AG04450 (cell line): ENCODE data around the gene RARB. TPM values are rescaled to one million over a fixed set of nuclear protein-coding genes. Genes with fewer than 3 reads are reported as not detected.

Experiments used
- CTCF ChIA-PET: fragments of 300-600, 350-600 bp; formaldehyde crosslinking; extraction: SDS; loops from one replicate; lab custom pipeline; 2022; ENCODE audit warnings: antibody characterized with exemption, inconsistent platforms; lab: Charles Lee
- POLR2A ChIA-PET: fragments of 350-600 bp; formaldehyde crosslinking; extraction: SDS; loops from one replicate; lab custom pipeline; 2021; ENCODE audit warnings: antibody characterized with exemption, inconsistent platforms; lab: Yijun Ruan, JAX
- DNase-seq: peaks from one replicate; pipeline ENCODE4 v3.0.0-alpha.2; 2011; ENCODE audit warnings: low read depth, low spot score
- H3K27ac ChIP-seq: one replicate; pipeline ENCODE4 v1.5.1; 2012; ENCODE audit warnings: low read depth, low read length, control low read depth
- H3K27me3 ChIP-seq: one replicate; pipeline ENCODE4 v1.6.0; 2012; ENCODE audit warnings: low read length; ENCODE audit not compliant: control insufficient read depth, insufficient read depth
- H3K4me3 ChIP-seq: 2 replicates; pipeline ENCODE4 v1.5.1; 2011; ENCODE audit warnings: mild to moderate bottlenecking, low read depth, low read length, control low read depth
- H3K9me3 ChIP-seq: 2 replicates; pipeline ENCODE4 v1.5.1; 2012; ENCODE audit warnings: low read length; ENCODE audit not compliant: control insufficient read depth, insufficient read depth
- polyA plus RNA-seq: library from polyadenylated mRNA; depleted of rRNA; stranded (reverse); fragments of >200 nt; gene quantifications from 2 replicates; pipeline ENCODE4 v1.2.3, GENCODE V29; 2011
- TF ChIP-seq, protein P1 (sequence below): IDR thresholded peaks from 2 replicates; pipeline ENCODE4 v1.5.1; 2011; ENCODE audit warnings: low read depth, low read length, control low read depth, inconsistent platforms

The RARB gene
- polyA plus RNA-seq, 1 experiment, result 0.51 TPM

DNA sequence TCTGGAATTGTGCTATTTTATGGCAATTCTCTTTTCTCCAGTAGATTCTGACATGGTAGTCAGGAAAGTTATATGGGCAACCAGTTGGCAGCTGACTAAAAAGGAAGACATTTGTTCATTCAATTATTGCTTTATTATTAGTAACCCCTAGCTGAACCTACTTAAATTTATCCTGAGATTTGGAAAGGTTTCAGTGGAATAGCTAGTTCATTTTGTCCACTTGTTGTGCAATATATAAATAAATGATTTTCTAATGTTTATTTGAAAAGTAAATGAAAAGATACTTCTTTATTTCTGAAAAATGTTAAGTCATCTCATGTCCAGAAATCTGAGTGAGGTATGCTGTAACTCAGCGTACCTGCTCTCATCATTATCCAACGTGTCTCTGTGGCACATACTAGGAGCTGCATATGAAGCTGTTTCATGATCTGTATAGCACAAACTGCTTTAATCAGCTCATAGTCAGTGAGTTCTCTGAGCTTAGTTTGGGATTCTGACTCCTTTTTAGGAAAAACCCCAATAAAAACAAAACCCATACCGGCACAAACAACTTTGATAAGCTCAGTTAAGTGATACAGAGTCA lies 35.9 kb downstream of the RARB start:
- no peaks in the 10 kb centered on the region for H3K9me3 ChIP-seq
- H3K27me3 ChIP-seq, result no peaks in the 10 kb centered on the region
- H3K4me3 ChIP-seq, result no peak overlapping the region
- TF ChIP-seq, protein P1, sequence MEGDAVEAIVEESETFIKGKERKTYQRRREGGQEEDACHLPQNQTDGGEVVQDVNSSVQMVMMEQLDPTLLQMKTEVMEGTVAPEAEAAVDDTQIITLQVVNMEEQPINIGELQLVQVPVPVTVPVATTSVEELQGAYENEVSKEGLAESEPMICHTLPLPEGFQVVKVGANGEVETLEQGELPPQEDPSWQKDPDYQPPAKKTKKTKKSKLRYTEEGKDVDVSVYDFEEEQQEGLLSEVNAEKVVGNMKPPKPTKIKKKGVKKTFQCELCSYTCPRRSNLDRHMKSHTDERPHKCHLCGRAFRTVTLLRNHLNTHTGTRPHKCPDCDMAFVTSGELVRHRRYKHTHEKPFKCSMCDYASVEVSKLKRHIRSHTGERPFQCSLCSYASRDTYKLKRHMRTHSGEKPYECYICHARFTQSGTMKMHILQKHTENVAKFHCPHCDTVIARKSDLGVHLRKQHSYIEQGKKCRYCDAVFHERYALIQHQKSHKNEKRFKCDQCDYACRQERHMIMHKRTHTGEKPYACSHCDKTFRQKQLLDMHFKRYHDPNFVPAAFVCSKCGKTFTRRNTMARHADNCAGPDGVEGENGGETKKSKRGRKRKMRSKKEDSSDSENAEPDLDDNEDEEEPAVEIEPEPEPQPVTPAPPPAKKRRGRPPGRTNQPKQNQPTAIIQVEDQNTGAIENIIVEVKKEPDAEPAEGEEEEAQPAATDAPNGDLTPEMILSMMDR, result no peak
- POLR2A ChIA-PET, result no interaction called here
- CTCF ChIA-PET, result interaction anchor here (0.7 to 1.2 kb wide), 3 partner anchors 11 to 130 kb away, joined by 3 to 4 read pairs (median 3); no protein-coding TSS in a partner anchor
- no peak overlapping the region for H3K27ac ChIP-seq
- DNase-seq, result no peak

DNA sequence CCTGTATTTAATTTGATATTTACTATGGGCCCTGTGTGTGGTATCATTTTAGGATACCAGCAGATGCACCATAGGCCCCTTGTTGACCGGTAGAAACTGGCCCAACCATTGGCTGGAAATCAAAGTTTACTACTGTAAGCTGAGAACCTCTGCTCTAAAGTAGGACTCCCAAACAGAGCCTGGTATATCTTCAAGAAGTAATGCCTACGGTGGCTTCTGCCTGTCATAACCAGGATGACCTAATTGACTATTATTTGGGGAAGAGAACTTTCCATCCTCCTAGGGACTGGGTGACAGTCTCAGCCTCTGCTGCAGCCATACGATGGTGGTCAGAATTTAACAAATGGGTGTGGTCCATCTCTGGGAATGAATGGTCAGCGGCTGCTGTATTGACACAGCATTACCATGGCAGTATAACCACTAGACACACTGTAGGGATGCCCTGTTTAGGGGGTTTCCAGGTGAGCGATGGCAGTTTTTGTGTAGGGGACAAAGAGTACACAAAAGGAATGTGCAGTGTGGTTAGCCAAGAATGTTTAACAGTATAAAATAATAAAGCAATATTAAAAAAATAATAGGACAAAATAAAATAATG lies 37.3 kb downstream of the RARB start:
- CTCF ChIA-PET, result no interaction called here
- Histone ChIP-seq H3K27me3 (no peaks in the 10 kb centered on the region), H3K4me3 (no peak overlapping the region), H3K27ac (no peak overlapping the region), H3K9me3 (no peaks in the 10 kb centered on the region)
- no peak for DNase-seq
- TF ChIP-seq, protein P1, result no peak
- POLR2A ChIA-PET, result no interaction called here

DNA sequence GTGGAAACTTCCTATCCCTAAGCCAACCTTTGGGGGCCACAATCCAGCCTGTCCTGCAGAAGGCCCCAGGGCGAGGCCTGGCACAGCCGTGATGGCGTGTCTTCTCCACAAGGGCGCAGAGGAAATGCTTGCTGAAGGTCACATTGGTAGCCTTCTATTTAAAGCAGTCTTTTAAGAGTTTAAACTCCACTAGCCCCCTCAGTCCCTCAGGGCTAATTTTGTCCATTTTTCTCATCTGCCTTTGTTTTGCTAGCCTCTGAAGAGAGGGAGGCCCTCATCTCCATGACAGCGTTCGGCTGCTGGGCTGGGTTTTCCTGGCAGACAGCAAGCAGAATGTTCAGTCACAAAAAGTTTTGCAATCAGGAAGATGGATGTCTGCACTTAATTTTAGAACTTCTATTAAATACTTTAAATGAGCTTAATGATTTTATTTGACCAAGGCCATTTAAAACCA lies 40.8 kb downstream of the RARB start:
- no peak overlapping the region for H3K4me3 ChIP-seq
- H3K27ac ChIP-seq, result no peak overlapping the region
- POLR2A ChIA-PET, result no interaction called here
- no peaks in the 10 kb centered on the region for H3K27me3 ChIP-seq
- no peak for DNase-seq
- H3K9me3 ChIP-seq, result no peaks in the 10 kb centered on the region
- CTCF ChIA-PET, result interaction anchor here (0.6 to 1.1 kb wide), 3 partner anchors 19 to 126 kb away, joined by 3 to 6 read pairs (median 3); no protein-coding TSS in a partner anchor
- TF ChIP-seq, protein P1, result no peak

DNA sequence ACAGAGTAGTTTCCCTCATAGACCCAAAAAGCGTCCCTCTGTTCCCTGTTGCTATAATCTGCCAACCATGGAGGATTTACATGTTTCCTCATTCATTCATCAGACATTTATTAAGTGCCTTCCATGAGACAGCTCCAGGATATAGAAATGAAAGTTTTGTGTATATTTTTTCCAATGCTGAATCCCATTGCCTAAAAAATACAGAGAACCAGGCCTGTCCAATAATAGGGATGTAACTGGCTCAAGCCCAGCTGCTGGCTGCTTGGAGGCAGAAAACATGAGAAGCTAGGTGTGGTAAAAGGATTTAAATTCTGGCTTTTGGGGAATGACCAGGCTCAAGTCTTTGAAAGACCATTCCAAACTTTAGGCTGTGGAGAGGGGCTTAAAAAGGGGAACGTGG lies 41.5 kb downstream of the RARB start:
- Histone ChIP-seq H3K27me3 (no peaks in the 10 kb centered on the region), H3K4me3 (no peak overlapping the region), H3K9me3 (no peaks in the 10 kb centered on the region), H3K27ac (no peak overlapping the region)
- no peak for DNase-seq
- TF ChIP-seq, protein P1, result no peak
- ChIA-PET POLR2A (interaction anchor here (0.7 kb wide), 1 partner anchor 135 kb away, joined by 4 read pairs; no protein-coding TSS in a partner anchor), CTCF (interaction anchor here (0.6 to 1.1 kb wide), 3 partner anchors 19 to 125 kb away, joined by 3 to 6 read pairs (median 3); no protein-coding TSS in a partner anchor)

DNA sequence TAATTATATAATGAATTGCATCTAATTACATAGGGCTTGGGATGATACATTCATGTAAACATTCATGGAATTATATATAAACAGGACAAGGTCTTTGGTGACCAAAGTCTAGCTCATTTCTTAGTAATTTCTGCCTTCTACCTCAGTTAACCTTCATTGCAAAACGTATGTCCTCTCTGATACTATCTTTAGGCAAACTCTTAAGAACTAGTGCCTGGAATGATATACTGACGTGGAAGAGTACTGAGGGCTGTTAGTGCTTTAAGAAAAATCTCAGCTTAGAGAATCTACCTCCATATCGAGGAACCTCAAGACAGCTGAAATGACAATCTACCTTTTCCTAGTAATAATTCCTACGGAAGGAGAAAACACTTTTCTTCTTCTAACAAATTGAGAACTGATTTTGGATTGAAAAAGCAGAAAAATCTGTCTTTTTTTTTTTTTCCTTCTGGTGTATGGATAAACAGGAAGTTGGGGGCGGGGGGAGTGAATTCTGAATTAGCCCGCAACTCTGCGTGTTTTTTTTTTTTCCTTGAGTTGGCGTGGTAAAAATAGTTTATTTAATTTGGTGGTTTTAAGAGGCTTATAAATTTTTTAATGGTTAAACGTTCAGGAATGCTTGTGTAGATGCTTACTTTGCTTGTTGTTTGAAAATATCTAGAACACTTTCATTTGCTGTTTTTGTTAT lies 43.2 kb downstream of the RARB start:
- Histone ChIP-seq H3K4me3 (no peak overlapping the region), H3K27ac (no peak overlapping the region), H3K27me3 (no peaks in the 10 kb centered on the region), H3K9me3 (no peaks in the 10 kb centered on the region)
- ChIA-PET POLR2A (interaction anchor here (0.7 kb wide), 1 partner anchor 17 kb away, joined by 3 read pairs; no protein-coding TSS in a partner anchor), CTCF (no interaction called here)
- DNase-seq, result no peak
- TF ChIP-seq, protein P1, result no peak
